Stimulated activated CD8-positive, alpha-beta memory T cell treated with anti-CD3 and anti-CD28 coated beads, Interleukin-2, amount 100 ng/mL, for 1 hour (primary cell): ENCODE measurements around the gene ZNF253.
"Not testable (repeated sequence)": the region's sequence is repeated elsewhere in the genome, so short reads cannot be mapped to it uniquely, and the experiment has no call there.

Source experiments
- DNase-seq, 2 donors: peaks; one replicate each; pipeline ENCODE4 v3.0.0-alpha.2; 2020; ENCODE audit warnings: low read depth in 2 of 2

The ZNF253 gene

GRCh38 chr19:19900139-19900728, 34.6 kb downstream of the ZNF253 start:
- DNase-seq, result no peak

GRCh38 chr19:19900729-19901444, 35.2 kb downstream of the ZNF253 start, which contains the start of gene ZNF93:
Gene ZNF93 (plus strand): TSS chr19:19900946. CDS start chr19:19901089, 143 bp downstream.
- DNase-seq, result peak; percentile 72 to 79

DNA sequence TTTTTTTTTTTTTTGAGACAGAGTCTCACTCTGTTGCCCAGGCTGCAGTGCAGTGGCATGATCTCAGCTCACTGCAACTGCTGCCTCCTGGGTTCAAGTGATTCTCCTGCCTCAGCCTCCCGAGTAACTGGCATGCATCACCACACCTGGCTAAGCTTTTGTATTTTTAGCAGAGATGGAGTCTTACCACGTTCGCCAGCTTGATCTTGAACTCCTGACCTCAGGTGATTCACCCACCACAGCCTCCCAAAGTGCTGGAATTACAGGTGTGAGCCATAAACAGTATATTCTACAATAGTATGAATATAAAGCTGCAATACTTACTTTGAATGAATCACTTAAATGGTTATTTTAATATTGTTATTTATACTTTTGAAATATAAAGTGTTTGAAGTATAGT, 41.9 kb downstream of the ZNF253 start:
- not testable (repeated sequence) for DNase-seq

GRCh38 chr19:19909654-19910053, 44.0 kb downstream of the ZNF253 start:
- no peak for DNase-seq

DNA sequence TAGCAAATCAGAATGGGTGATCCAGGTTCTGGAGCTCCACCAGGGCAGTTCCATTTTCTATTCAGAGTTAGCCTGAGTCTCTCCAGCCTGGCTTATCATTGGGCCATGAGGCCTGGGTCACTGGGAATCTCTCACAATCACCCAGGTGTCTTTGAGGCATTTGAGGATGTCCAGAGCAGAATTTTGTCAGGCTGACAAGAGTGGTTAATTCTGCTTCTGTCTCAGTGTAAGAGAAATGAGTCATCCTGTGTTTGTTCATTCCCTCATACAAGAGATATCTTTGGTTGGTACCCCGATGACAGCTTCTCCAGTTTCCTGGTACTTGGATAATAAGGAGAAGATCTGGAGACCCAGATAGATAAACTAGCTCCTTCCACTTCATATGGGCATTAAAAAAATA, 45.5 kb downstream of the ZNF253 start:
- DNase-seq, result no peak

DNA sequence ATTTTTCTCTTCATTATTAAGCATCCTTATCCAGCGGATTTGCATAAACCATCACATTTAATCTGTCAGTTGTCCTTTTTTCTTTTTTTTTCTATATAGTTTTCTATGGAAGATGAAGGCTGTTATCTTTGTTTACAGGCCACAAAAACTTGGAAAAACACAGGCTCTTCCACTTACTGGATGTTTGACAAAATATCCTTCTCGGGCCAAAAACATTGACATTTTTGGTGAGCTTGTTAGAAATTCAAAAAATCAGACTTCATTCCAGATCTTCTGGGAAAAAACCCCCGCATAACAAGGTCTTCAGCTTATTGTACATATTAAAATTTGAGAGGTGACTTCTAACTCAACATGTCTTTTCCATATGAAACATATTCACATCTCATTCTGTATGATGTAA, 48.9 kb downstream of the ZNF253 start:
- DNase-seq, result no peak

- DNase-seq, result not testable (repeated sequence)
These were observed 64.7 kb downstream of the ZNF253 start for GRCh38 chr19:19930417-19930816.

GRCh38 chr19:19933432-19934314, 68.0 kb downstream of the ZNF253 start:
- not testable (repeated sequence) for DNase-seq

- DNase-seq, result no peak
These were observed 71.7 kb downstream of the ZNF253 start for GRCh38 chr19:19937403-19937802.

- DNase-seq, result no peak
These were observed 72.8 kb downstream of the ZNF253 start for GRCh38 chr19:19938449-19938848.

DNA sequence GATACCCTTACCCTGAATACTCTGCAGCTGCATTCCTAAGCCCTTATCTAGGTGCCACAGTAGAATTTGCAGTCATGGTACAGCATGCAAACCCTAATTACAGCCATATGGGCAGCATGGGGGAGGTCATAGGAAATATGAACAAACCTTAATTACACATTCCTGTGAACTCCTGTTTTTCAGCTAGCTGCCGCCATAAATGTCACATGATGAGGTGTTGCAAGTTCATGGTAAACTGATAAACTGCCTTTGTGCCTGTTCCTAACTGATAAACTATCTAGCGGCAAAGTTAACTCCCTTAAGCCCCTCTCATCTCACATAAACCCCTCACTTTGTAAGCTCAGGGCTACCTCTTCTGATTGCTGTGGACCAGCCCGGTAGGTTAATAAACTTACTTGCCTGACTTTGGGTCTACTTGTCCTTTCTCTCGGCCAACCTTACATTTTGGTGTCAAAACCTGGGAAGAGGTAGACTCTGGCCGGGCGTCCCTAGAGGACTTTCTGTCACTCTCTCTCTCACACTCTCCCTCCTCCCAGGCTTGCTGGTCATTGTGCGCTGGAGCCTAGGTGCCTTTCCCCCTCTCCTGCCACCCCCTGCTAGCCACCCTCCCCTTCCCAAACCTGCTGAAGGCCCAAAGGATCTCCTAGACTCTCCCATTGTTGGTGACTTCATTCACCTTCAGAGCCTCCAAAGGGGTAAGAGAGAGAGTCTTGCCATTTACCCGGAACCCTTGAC, 78.3 kb downstream of the ZNF253 start:
- DNase-seq, result no peak
